GM18526 (cell line): ENCODE data around the gene PCGF2.
A peak's percentile ranks its signal among the peaks of the same experiment; 100 is the strongest.

Experiments
- POLR2A ChIP-seq: IDR thresholded peaks from 3 replicates; pipeline ENCODE4 v1.6.1; 2011; ENCODE audit not compliant: insufficient read length; ENCODE audit errors: extremely low read depth

PCGF2 gene

GRCh38 chr17:38731526-38732294 lies 16.4 kb downstream of the PCGF2 start:
- no peak for TF ChIP-seq POLR2A

- TF ChIP-seq POLR2A = no peak
Measured at GRCh38 chr17:38730526-38731379, 17.4 kb downstream of the PCGF2 start.

GRCh38 chr17:38729886-38730525 lies 18.1 kb downstream of the PCGF2 start, which contains the start of gene CISD3:
Gene CISD3 (plus strand): TSS chr17:38730341. CDS start chr17:38730359, 18 bp downstream.
- TF ChIP-seq POLR2A = no peak

GRCh38 chr17:38729368-38729885 lies 18.7 kb downstream of the PCGF2 start:
- TF ChIP-seq POLR2A = no peak

- TF ChIP-seq POLR2A = peak; percentile 13
Measured at GRCh38 chr17:38728290-38728831, 19.8 kb downstream of the PCGF2 start.

- TF ChIP-seq POLR2A = no peak
Measured at GRCh38 chr17:38727736-38728135, 20.4 kb downstream of the PCGF2 start.

- no peak for TF ChIP-seq POLR2A
Measured at GRCh38 chr17:38725066-38725465, 23.1 kb downstream of the PCGF2 start.

- no peak for TF ChIP-seq POLR2A
Measured at GRCh38 chr17:38724337-38724988, 23.7 kb downstream of the PCGF2 start.

GRCh38 chr17:38721802-38722201 lies 26.3 kb downstream of the PCGF2 start:
- TF ChIP-seq POLR2A = no peak

GRCh38 chr17:38720941-38721340 lies 27.2 kb downstream of the PCGF2 start:
- TF ChIP-seq POLR2A = no peak

- TF ChIP-seq POLR2A = no peak
Measured at GRCh38 chr17:38719943-38720641, 28.0 kb downstream of the PCGF2 start.

- TF ChIP-seq POLR2A = no peak
Measured at GRCh38 chr17:38719289-38719942, 28.7 kb downstream of the PCGF2 start.

GRCh38 chr17:38717139-38717745 lies 30.9 kb downstream of the PCGF2 start:
- peak; percentile 5 for TF ChIP-seq POLR2A
